Gastroesophageal sphincter (tissue), 3 donors: ENCODE results near the gene COX7B2.

ENCODE experiments used
- POLR2A ChIP-seq, 2 donors: fragments of 450-650 bp; IDR thresholded peaks; one replicate each; pipeline ENCODE4 v1.6.1; 2017; ENCODE audit warnings: antibody characterized with exemption in 2 of 2, mild to moderate bottlenecking in 2 of 2, moderate library complexity in 1 of 2
- POLR2AphosphoS5 ChIP-seq: sonication (generic); formaldehyde crosslinking; IDR thresholded peaks from one replicate; pipeline ENCODE4 v1.6.1; 2017; ENCODE audit warnings: antibody characterized with exemption
- TF ChIP-seq, protein P1 (sequence below), 4 experiments: fragments of 200-600 bp in 2 of 4; fragments of 450-650 bp in 2 of 4; sonication (generic) in 1 of 4; IDR thresholded peaks; one replicate each; pipeline ENCODE4 v1.5.1; 2017 to 2019; ENCODE audit warnings: antibody characterized with exemption in 4 of 4, mild to moderate bottlenecking in 2 of 4, moderate library complexity in 2 of 4

DNA sequence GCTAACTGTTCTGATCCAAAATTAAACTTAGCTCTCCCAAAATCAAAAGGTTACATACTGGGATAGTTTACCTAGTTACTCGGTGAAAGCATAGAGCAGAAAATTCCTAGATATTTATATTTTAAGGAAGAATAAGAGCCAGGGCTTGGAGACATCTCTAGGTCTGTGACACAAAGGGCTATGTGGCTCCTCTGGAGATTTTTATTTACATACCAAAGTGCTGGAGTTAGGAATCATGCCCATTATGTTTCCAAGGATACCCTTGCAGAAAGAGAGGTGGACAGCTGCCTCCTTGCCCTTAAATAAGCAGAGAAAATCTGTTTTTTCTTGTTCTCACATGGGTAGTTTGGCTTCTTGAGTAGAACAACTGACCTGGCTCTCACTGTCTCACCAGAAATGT is 9.0 kb downstream of the COX7B2 start:
- no peak for TF ChIP-seq POLR2AphosphoS5
- no peak for TF ChIP-seq POLR2A (IDR thresholded peaks at IDR 0.05)
- TF ChIP-seq, protein P1, sequence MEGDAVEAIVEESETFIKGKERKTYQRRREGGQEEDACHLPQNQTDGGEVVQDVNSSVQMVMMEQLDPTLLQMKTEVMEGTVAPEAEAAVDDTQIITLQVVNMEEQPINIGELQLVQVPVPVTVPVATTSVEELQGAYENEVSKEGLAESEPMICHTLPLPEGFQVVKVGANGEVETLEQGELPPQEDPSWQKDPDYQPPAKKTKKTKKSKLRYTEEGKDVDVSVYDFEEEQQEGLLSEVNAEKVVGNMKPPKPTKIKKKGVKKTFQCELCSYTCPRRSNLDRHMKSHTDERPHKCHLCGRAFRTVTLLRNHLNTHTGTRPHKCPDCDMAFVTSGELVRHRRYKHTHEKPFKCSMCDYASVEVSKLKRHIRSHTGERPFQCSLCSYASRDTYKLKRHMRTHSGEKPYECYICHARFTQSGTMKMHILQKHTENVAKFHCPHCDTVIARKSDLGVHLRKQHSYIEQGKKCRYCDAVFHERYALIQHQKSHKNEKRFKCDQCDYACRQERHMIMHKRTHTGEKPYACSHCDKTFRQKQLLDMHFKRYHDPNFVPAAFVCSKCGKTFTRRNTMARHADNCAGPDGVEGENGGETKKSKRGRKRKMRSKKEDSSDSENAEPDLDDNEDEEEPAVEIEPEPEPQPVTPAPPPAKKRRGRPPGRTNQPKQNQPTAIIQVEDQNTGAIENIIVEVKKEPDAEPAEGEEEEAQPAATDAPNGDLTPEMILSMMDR (IDR thresholded peaks at IDR 0.05) = no peak
